Measurements from ENCODE around the gene LOXL4. TPM values are rescaled to one million over a fixed set of nuclear protein-coding genes. Genes with fewer than 3 reads are reported as not detected.
A peak's percentile ranks its signal among the peaks of the same experiment; 100 is the strongest.

The LOXL4 gene
- total RNA-seq, 1 donor from 2014 or later = 4.2 TPM

DNA sequence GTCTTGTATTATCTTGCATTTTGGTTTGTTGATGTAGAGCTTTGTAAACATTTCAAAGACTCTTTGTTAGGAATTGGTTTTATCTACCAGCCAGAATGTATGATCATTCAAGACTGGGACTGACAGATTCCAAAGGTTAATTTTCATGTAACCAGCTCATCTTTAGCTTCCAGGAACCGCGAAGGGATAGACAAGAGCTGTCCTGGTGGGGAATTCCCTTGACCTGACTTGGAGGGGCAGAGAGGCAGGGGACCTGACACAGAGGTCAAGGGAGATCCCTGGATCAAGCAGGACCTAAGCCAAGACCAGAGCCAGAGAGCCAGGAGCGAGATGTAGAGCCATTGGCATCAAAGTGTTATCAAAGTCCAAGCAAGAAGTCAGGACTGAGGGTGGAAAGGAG, 6.6 kb upstream of the LOXL4 start:
- Histone ChIP-seq H3K9me3 (ENCODE audit: control insufficient read depth in 3 of 3, low read length in 3 of 3) (no peaks in the 10 kb centered on the region), H3K27ac (ENCODE audit: low read depth, low read length) (no peak overlapping the region), H3K27me3 (ENCODE audit: control insufficient read depth in 3 of 3, insufficient read depth in 3 of 3, low read length in 3 of 3) (peaks cover 0 to 2% (median 0%) of the 10 kb centered on the region in 3 donors), H3K4me3 (ENCODE audit: low read length in 3 of 3) (no peak overlapping the region), H3K9ac (ENCODE audit: low read depth in 1 of 3, low read length in 3 of 3) (no peak overlapping the region), H3K36me3 (ENCODE audit: control insufficient read depth in 3 of 3, insufficient read depth in 3 of 3, low read length in 3 of 3) (no peaks in the 10 kb centered on the region), H3K4me1 (ENCODE audit: control insufficient read depth in 3 of 3, insufficient read depth in 3 of 3, low read length in 3 of 3) (peaks cover 8 to 16% (median 15%) of the 10 kb centered on the region in 3 donors)

DNA sequence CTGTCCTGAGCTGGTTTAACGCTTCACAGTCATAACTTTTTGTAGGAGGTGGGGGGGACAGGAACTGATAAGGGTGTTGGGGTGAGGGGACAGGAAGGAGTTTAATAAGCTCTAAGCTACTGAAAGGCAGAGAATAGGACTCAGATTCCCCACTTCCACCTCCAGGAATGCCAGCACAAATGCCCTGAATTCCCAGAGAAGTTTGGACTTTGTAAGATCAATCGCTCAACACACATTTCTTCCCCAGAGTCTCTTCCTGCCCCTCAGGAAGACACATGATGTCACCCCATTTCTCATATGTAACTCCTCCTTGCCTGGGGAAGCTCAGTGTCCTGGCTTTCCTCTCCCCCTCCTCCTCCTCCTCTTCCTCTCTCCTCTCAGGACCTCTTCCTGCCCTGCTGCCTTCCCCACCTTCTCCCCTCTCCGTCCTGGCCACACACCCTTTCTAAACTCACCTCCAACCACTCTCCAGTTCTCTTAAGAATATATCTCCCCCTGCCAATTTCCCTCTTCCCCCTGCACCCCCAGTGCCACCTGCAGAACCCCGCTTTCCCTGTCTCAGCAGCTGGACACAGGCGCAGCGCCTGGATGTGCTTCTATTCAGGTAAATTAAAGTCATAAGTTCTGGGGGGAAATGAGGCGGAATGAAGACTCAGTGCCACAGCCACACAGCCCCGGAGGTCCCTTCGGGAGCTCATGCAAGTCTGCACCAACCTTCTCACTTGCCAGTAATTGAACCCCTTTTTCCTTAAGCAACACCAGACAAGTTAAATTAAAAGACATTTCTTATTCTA, 5.3 kb upstream of the LOXL4 start:
- H3K4me1 ChIP-seq (ENCODE audit: control insufficient read depth in 3 of 3, insufficient read depth in 3 of 3, low read length in 3 of 3) = peaks cover 19 to 28% (median 27%) of the 10 kb centered on the region in 3 donors
- H3K9me3 ChIP-seq (ENCODE audit: control insufficient read depth in 3 of 3, low read length in 3 of 3) = no peaks in the 10 kb centered on the region
- no peaks in the 10 kb centered on the region for H3K36me3 ChIP-seq (ENCODE audit: control insufficient read depth in 3 of 3, insufficient read depth in 3 of 3, low read length in 3 of 3)
- H3K27me3 ChIP-seq (ENCODE audit: control insufficient read depth in 3 of 3, insufficient read depth in 3 of 3, low read length in 3 of 3) = peaks cover 0 to 2% (median 0%) of the 10 kb centered on the region in 3 donors
- H3K27ac ChIP-seq (ENCODE audit: low read depth, low read length) = no peak overlapping the region
- no peak overlapping the region for H3K9ac ChIP-seq (ENCODE audit: low read depth in 1 of 3, low read length in 3 of 3)
- no peak overlapping the region for H3K4me3 ChIP-seq (ENCODE audit: low read length in 3 of 3)

DNA sequence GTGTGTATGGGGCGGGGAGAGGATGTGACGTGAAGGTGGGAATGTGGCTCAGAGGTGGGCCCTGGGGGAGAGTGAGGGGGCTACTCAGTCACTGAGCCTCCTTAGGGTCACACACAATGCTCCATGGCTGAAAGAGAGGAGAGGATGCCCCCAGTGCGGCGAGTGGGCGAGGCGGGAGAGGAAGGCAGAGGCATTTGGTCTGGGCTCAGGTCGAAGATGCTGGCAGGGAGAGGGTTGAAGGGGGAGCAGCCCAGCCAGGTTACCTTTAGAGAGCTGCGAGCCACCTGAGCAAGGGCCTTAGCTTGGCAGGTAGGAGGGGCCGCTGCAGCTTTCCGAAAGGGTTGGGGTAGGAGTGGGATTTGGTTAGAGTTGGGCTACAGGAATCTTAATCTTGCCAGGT, 4.7 kb upstream of the LOXL4 start:
- Histone ChIP-seq H3K9ac (ENCODE audit: low read depth in 1 of 3, low read length in 3 of 3) (no peak overlapping the region), H3K4me3 (ENCODE audit: low read length in 3 of 3) (no peak overlapping the region), H3K27me3 (ENCODE audit: control insufficient read depth in 3 of 3, insufficient read depth in 3 of 3, low read length in 3 of 3) (peaks cover 0 to 2% (median 0%) of the 10 kb centered on the region in 3 donors), H3K27ac (ENCODE audit: low read depth, low read length) (no peak overlapping the region), H3K9me3 (ENCODE audit: control insufficient read depth in 3 of 3, low read length in 3 of 3) (no peaks in the 10 kb centered on the region), H3K36me3 (ENCODE audit: control insufficient read depth in 3 of 3, insufficient read depth in 3 of 3, low read length in 3 of 3) (no peaks in the 10 kb centered on the region), H3K4me1 (ENCODE audit: control insufficient read depth in 3 of 3, insufficient read depth in 3 of 3, low read length in 3 of 3) (peaks cover 21 to 30% (median 30%) of the 10 kb centered on the region in 3 donors)

DNA sequence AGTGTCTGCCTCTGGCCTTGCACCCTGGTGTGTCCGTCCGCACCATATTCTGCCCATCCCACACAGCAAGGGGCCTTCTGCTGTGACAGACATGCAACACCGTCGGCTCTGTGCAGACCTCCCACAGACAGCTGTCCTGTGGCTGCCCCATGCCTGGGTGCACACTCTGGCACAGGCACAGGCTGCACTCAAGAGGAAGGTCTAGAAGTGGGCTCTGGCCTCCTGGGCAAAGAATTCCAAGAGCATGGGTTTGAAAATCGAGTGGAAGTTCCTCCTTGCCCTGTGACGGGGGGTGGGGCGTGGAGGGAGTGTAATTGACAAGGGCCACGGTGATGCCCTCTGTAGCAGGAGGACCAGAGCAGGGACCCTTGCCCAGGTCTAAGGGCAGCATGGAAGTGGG, 4.3 kb upstream of the LOXL4 start:
- H3K27me3 ChIP-seq (ENCODE audit: control insufficient read depth in 3 of 3, insufficient read depth in 3 of 3, low read length in 3 of 3) = peaks cover 0 to 2% (median 0%) of the 10 kb centered on the region in 3 donors
- no peaks in the 10 kb centered on the region for H3K9me3 ChIP-seq (ENCODE audit: control insufficient read depth in 3 of 3, low read length in 3 of 3)
- no peak overlapping the region for H3K9ac ChIP-seq (ENCODE audit: low read depth in 1 of 3, low read length in 3 of 3)
- H3K4me3 ChIP-seq (ENCODE audit: low read length in 3 of 3) = no peak overlapping the region
- H3K4me1 ChIP-seq (ENCODE audit: control insufficient read depth in 3 of 3, insufficient read depth in 3 of 3, low read length in 3 of 3) = peaks cover 25 to 34% (median 32%) of the 10 kb centered on the region in 3 donors
- H3K27ac ChIP-seq (ENCODE audit: low read depth, low read length) = no peak overlapping the region
- no peaks in the 10 kb centered on the region for H3K36me3 ChIP-seq (ENCODE audit: control insufficient read depth in 3 of 3, insufficient read depth in 3 of 3, low read length in 3 of 3)

DNA sequence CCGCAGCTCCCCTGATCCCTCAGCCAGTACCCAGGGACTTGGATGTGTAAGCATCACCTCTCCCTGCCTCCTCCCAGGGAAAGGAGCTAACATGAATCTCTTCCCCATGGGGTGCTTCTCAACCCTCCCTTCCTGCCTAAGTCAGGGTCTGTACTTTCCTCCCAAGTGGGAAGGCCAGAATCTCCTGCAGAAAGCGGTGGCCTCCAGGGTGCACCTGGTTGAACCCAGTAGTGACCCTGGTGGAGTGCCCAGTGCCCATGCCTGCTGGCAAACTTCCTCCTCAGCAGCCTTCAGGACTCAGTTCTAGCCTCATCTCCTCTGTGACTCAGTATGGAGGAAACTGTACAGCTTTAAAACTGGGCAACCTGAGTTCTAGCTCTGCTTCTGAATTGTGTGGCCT, 2.8 kb upstream of the LOXL4 start:
- Histone ChIP-seq H3K9ac (ENCODE audit: low read depth in 1 of 3, low read length in 3 of 3) (peak overlapping the region in 1 of 3 donors; percentile 25), H3K4me1 (ENCODE audit: control insufficient read depth in 3 of 3, insufficient read depth in 3 of 3, low read length in 3 of 3) (peaks cover 36 to 48% (median 39%) of the 10 kb centered on the region in 3 donors), H3K27ac (ENCODE audit: low read depth, low read length) (no peak overlapping the region), H3K4me3 (ENCODE audit: low read length in 3 of 3) (no peak overlapping the region), H3K27me3 (ENCODE audit: control insufficient read depth in 3 of 3, insufficient read depth in 3 of 3, low read length in 3 of 3) (peaks cover 0 to 2% (median 0%) of the 10 kb centered on the region in 3 donors), H3K36me3 (ENCODE audit: control insufficient read depth in 3 of 3, insufficient read depth in 3 of 3, low read length in 3 of 3) (no peaks in the 10 kb centered on the region), H3K9me3 (ENCODE audit: control insufficient read depth in 3 of 3, low read length in 3 of 3) (no peaks in the 10 kb centered on the region)

DNA sequence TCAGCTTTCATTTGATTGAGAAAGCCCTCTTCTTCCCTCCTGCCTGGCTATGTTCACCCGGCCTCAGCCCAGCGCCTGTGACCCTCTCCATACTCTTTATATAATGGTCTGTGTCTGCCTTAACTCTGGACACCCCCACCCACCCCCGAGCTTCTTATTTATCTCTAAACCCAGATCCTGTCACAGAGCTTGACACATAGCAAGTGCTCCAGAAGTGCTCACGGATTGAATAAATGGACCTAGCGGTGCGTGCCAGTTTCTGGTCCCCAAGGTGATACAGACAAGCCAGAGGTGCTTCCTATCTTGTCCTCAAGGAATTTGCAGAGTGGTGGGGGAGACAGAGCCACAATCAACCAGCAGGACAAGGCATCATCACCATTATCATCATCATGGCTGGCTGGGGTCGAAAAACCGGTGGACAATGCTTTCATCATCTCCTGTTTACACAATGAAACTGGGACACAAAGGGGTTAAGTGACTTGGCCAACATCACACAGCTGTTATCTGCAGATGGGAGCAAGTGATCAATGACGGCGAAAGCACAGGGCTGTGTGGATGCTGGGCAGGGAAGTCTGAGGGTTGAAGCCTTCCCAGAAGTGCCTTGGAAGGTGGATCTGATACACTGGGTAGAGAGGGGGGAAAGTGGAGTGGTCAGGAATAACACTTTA, 2.2 kb upstream of the LOXL4 start:
- peaks cover 0 to 2% (median 0%) of the 10 kb centered on the region in 3 donors for H3K27me3 ChIP-seq (ENCODE audit: control insufficient read depth in 3 of 3, insufficient read depth in 3 of 3, low read length in 3 of 3)
- H3K4me1 ChIP-seq (ENCODE audit: control insufficient read depth in 3 of 3, insufficient read depth in 3 of 3, low read length in 3 of 3) = peaks cover 36 to 49% (median 40%) of the 10 kb centered on the region in 3 donors
- H3K9ac ChIP-seq (ENCODE audit: low read depth in 1 of 3, low read length in 3 of 3) = peak overlapping the region in 2 of 3 donors; percentile 45 to 53
- peak overlapping the region; percentile 80 for H3K27ac ChIP-seq (ENCODE audit: low read depth, low read length)
- peak overlapping the region in 1 of 3 donors; percentile 42 for H3K4me3 ChIP-seq (ENCODE audit: low read length in 3 of 3)
- no peaks in the 10 kb centered on the region for H3K36me3 ChIP-seq (ENCODE audit: control insufficient read depth in 3 of 3, insufficient read depth in 3 of 3, low read length in 3 of 3)
- no peaks in the 10 kb centered on the region for H3K9me3 ChIP-seq (ENCODE audit: control insufficient read depth in 3 of 3, low read length in 3 of 3)

DNA sequence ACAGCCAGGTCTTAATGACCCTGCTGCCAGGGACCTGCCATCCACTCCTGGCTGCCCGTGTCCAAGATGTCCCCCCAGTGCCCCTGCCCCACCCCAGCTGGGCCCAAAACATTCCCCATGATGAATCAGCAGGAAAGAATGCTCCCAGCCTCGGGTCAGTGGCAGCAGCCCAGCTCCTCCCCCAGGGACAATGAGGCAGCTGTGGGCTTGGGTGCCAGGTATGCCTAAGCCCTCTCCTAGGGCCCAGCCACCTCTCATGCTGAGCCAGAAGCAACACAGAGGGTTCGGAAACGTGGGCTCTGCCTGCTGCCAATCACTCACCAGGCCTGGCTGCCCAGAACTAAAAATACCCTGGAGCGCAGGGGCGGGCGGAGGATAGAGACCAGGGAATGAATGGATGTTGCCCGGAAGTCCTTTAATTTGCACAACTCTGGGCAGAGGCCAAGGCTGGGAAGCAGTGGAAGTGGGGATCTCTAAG, 1.5 kb upstream of the LOXL4 start:
- Histone ChIP-seq H3K36me3 (ENCODE audit: control insufficient read depth in 3 of 3, insufficient read depth in 3 of 3, low read length in 3 of 3) (no peaks in the 10 kb centered on the region), H3K9ac (ENCODE audit: low read depth in 1 of 3, low read length in 3 of 3) (peak overlapping the region in 2 of 3 donors; percentile 53 to 83), H3K4me1 (ENCODE audit: control insufficient read depth in 3 of 3, insufficient read depth in 3 of 3, low read length in 3 of 3) (peaks cover 36 to 49% (median 40%) of the 10 kb centered on the region in 3 donors), H3K9me3 (ENCODE audit: control insufficient read depth in 3 of 3, low read length in 3 of 3) (no peaks in the 10 kb centered on the region), H3K27ac (ENCODE audit: low read depth, low read length) (peak overlapping the region; percentile 80), H3K4me3 (ENCODE audit: low read length in 3 of 3) (peak overlapping the region; percentile 41 to 64 (median 57)), H3K27me3 (ENCODE audit: control insufficient read depth in 3 of 3, insufficient read depth in 3 of 3, low read length in 3 of 3) (peaks cover 0 to 2% (median 0%) of the 10 kb centered on the region in 3 donors)

DNA sequence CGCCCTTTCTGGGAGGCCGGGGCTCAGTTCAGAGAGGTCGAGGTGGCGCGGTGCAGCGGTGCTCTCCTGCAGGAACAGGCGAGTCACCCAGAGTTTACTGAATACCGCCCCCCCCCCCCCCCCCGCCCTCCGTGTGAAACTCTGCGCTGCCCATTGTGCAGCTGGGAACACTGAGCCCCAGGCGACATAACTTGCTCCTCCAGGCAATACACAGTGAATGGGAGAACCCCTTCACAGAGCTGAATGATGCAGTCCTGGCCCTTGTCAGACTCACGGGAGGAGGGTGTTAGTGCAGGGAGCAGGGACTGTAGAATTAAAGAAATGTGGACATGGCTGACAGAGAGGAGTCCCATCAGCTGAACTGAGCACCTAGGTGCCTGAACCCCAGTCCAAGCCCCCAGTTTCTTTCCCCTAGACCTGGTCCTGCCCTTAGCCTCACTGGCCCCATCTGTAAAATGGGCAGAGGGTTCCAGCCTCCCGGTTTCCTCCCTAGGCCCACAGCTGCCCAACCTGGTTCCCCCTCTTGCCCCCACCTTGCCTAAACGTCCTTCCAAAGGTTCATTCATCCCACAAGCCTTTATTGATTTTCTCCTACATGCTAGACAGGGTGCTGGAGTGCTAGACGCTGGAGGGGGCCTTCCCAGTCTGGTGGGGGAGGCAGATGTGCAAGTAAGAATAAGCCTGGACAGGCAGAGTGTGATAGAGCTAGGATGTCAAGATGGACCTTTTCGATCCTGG, 869 bp upstream of the LOXL4 start:
- Histone ChIP-seq H3K36me3 (ENCODE audit: control insufficient read depth in 3 of 3, insufficient read depth in 3 of 3, low read length in 3 of 3) (no peaks in the 10 kb centered on the region), H3K4me1 (ENCODE audit: control insufficient read depth in 3 of 3, insufficient read depth in 3 of 3, low read length in 3 of 3) (peaks cover 36 to 49% (median 40%) of the 10 kb centered on the region in 3 donors), H3K27me3 (ENCODE audit: control insufficient read depth in 3 of 3, insufficient read depth in 3 of 3, low read length in 3 of 3) (peaks cover 0 to 2% (median 0%) of the 10 kb centered on the region in 3 donors), H3K9me3 (ENCODE audit: control insufficient read depth in 3 of 3, low read length in 3 of 3) (no peaks in the 10 kb centered on the region), H3K4me3 (ENCODE audit: low read length in 3 of 3) (peak overlapping the region; percentile 57 to 69 (median 64)), H3K9ac (ENCODE audit: low read depth in 1 of 3, low read length in 3 of 3) (peak overlapping the region; percentile 62 to 83 (median 70)), H3K27ac (ENCODE audit: low read depth, low read length) (peak overlapping the region; percentile 80)

DNA sequence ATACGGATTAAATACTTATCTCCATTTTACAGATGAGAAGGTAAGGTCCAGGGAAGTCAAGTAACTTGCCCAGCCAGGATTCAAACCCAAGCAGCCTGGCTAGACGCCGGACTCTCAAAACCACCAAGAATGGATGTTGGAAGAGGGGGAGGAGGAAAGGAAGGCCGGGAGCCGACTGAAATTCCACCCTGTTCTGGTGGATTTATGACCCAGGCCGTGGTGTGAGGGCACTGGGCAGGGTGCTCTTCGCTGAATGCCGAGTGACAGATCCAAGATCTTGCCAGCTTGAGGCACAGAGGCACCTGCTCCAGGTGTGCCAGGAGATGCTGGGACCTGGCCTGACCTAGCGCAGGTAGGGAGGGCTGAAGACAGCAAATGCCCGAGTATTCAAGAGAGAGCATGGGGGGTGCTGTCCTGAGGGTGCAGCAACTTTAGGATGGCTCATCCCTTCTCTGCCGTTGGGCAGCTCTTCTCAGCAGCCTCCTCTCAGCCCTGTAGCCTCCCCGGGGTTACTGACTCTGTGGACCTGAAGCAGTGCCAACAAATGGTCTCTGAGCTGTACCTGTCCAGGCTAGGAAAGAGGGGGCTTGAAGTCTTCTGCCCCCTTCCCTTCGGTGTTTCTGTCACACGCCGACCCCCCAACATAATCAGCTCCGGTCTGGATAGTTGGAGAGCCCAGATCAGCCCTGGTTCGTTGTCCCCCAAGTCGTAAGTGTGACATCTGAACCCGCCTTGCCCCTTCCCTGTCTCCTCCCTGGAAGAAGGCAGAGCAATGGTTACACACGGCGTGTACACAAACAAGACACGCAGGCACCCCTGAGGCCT, 713 bp downstream of the LOXL4 start:
- peak overlapping the region; percentile 81 for H3K27ac ChIP-seq (ENCODE audit: low read depth, low read length)
- H3K4me1 ChIP-seq (ENCODE audit: control insufficient read depth in 3 of 3, insufficient read depth in 3 of 3, low read length in 3 of 3) = peaks cover 36 to 52% (median 44%) of the 10 kb centered on the region in 3 donors
- H3K9ac ChIP-seq (ENCODE audit: low read depth in 1 of 3, low read length in 3 of 3) = peak overlapping the region; percentile 58 to 82 (median 80)
- H3K4me3 ChIP-seq (ENCODE audit: low read length in 3 of 3) = peak overlapping the region; percentile 62 to 72 (median 64)
- no peaks in the 10 kb centered on the region for H3K9me3 ChIP-seq (ENCODE audit: control insufficient read depth in 3 of 3, low read length in 3 of 3)
- no peaks in the 10 kb centered on the region for H3K27me3 ChIP-seq (ENCODE audit: control insufficient read depth in 3 of 3, insufficient read depth in 3 of 3, low read length in 3 of 3)
- no peaks in the 10 kb centered on the region for H3K36me3 ChIP-seq (ENCODE audit: control insufficient read depth in 3 of 3, insufficient read depth in 3 of 3, low read length in 3 of 3)

Measured in skeletal muscle tissue (tissue), 4 donors.